GM23338 (cell line): ENCODE results near the gene DNM2. TPM values are rescaled to one million over a fixed set of nuclear protein-coding genes. Genes with fewer than 3 reads are reported as not detected.

ENCODE experiments used
- ATAC-seq: fragments of 200-7000 bp; cut with Tn5 transposase; 3 replicates; pipeline ENCODE4 v1.9.1; 2020
- DNase-seq: peaks from one replicate; pipeline ENCODE4 v3.0.0-alpha.2; 2015; ENCODE audit warnings: low spot score
- H2AFZ ChIP-seq: fragments of 200-600 bp; sonication (generic); 2 replicates; pipeline ENCODE4 v1.8.0; 2016; ENCODE audit warnings: antibody characterized with exemption, mild to moderate bottlenecking, moderate library complexity
- H3F3A ChIP-seq: fragments of 200-600 bp; sonication (generic); replicated peaks from 2 replicates; pipeline ENCODE4 v1.8.0; 2017; ENCODE audit warnings: antibody characterized with exemption, mixed run types, low read depth
- H3K27ac ChIP-seq: fragments of 200-600 bp; sonication (generic); 2 replicates; pipeline ENCODE4 v1.6.1; 2016; ENCODE audit warnings: low read depth
- H3K27me3 ChIP-seq: fragments of 200-600 bp; sonication (generic); 2 replicates; pipeline ENCODE4 v1.8.0; 2016; ENCODE audit warnings: mild to moderate bottlenecking, mixed run types, moderate library complexity; ENCODE audit not compliant: insufficient read depth
- H3K36me3 ChIP-seq: fragments of 200-600 bp; sonication (generic); 2 replicates; pipeline ENCODE4 v1.8.0; 2016; ENCODE audit warnings: mild to moderate bottlenecking; ENCODE audit not compliant: insufficient read depth
- H3K4me1 ChIP-seq: fragments of 200-600 bp; sonication (generic); 2 replicates; pipeline ENCODE4 v1.8.0; 2016; ENCODE audit warnings: mild to moderate bottlenecking, moderate library complexity; ENCODE audit not compliant: insufficient read depth
- H3K4me2 ChIP-seq: fragments of 200-600 bp; sonication (generic); 2 replicates; pipeline ENCODE4 v1.7.1; 2017; ENCODE audit warnings: mixed run types
- H3K4me3 ChIP-seq: fragments of 200-600 bp; sonication (generic); 2 replicates; pipeline ENCODE4 v1.6.1; 2016; ENCODE audit warnings: mixed run types
- H3K79me2 ChIP-seq: fragments of 200-600 bp; sonication (generic); replicated peaks from 2 replicates; pipeline ENCODE4 v1.8.0; 2017; ENCODE audit warnings: mild to moderate bottlenecking; ENCODE audit not compliant: insufficient read depth
- H3K9me2 ChIP-seq: fragments of 200-600 bp; sonication (generic); 2 replicates; pipeline ENCODE4 v1.8.0; 2017; ENCODE audit not compliant: insufficient read depth
- H4K20me1 ChIP-seq: fragments of 200-600 bp; sonication (generic); replicated peaks from 2 replicates; pipeline ENCODE4 v1.8.0; 2017; ENCODE audit warnings: mild to moderate bottlenecking; ENCODE audit not compliant: insufficient read depth
- H3K27ac Mint-ChIP-seq: 2 replicates; pipeline ENCODE4 v1.8.0; 2020; ENCODE audit warnings: inconsistent platforms, mild to moderate bottlenecking, moderate library complexity, mixed read lengths
- H3K27me3 Mint-ChIP-seq: 3 replicates; pipeline ENCODE4 v1.8.0; 2022; ENCODE audit warnings: low read depth, mild to moderate bottlenecking, moderate library complexity, mixed read lengths, inconsistent platforms; ENCODE audit not compliant: insufficient read depth, poor library complexity
- H3K36me3 Mint-ChIP-seq: 3 replicates; pipeline ENCODE4 v1.8.0; 2021; ENCODE audit warnings: low read depth, mild to moderate bottlenecking, inconsistent platforms, moderate library complexity, mixed read lengths
- H3K4me1 Mint-ChIP-seq: 3 replicates; pipeline ENCODE4 v1.8.0; 2020; ENCODE audit warnings: mild to moderate bottlenecking, inconsistent platforms, mixed read lengths
- H3K4me3 Mint-ChIP-seq: 3 replicates; pipeline ENCODE4 v1.8.0; 2021; ENCODE audit warnings: moderate library complexity, mild to moderate bottlenecking, inconsistent platforms, mixed read lengths
- H3K9me3 Mint-ChIP-seq: 3 replicates; pipeline ENCODE4 v1.8.0; 2020; ENCODE audit warnings: moderate library complexity, mild to moderate bottlenecking, inconsistent platforms, mixed read lengths
- CREB1 ChIP-seq: fragments of 250-450 bp; sonication (Bioruptor Pico); IDR thresholded peaks from 2 replicates; pipeline ENCODE4 v1.5.0; 2020; ENCODE audit warnings: low read depth, mild to moderate bottlenecking, moderate library complexity
- CTCF ChIP-seq, 2 experiments: fragments of 200-600 bp in 1 of 2; sonication (generic) in 1 of 2; conservative IDR thresholded peaks; 2 replicates each; pipeline versions ENCODE4 v1.5.1 to v1.6.1; 2016 to 2017; ENCODE audit warnings: antibody characterized with exemption in 2 of 2, low read depth in 2 of 2, mild to moderate bottlenecking in 2 of 2, moderate library complexity in 1 of 2
- EZH2 ChIP-seq: fragments of 200-600 bp; sonication (generic); IDR thresholded peaks from one replicate; pipeline ENCODE4 v1.8.0; 2017; ENCODE audit warnings: antibody characterized with exemption, mild to moderate bottlenecking, low read depth; ENCODE audit not compliant: unreplicated experiment
- EZH2phosphoT487 ChIP-seq: fragments of 200-600 bp; sonication (generic); IDR thresholded peaks from one replicate; pipeline ENCODE4 v1.8.1; 2018; ENCODE audit warnings: antibody characterized with exemption; ENCODE audit not compliant: unreplicated experiment
- NANOG ChIP-seq: IDR thresholded peaks from 2 replicates; pipeline ENCODE4 v1.6.1; 2016; ENCODE audit warnings: antibody characterized with exemption, borderline replicate concordance
- POLR2AphosphoS5 ChIP-seq: IDR thresholded peaks from 2 replicates; pipeline ENCODE4 v1.6.1; 2016; ENCODE audit warnings: antibody characterized with exemption, low read depth
- STAT1 ChIP-seq: IDR thresholded peaks from one replicate; pipeline ENCODE4 v1.6.1; 2016; ENCODE audit warnings: antibody characterized with exemption; ENCODE audit not compliant: unreplicated experiment
- ZNF462 ChIP-seq: fragments of 250-450 bp; sonication (Bioruptor Pico); IDR thresholded peaks from 2 replicates; pipeline ENCODE4 v1.5.0; 2020; ENCODE audit warnings: mild to moderate bottlenecking, moderate library complexity
- polyA plus RNA-seq: library from polyadenylated mRNA; unstranded; fragments of >200 nt; fragmentation: Nextera tagmentation; extraction: Ambion mirVana; gene quantifications from 2 replicates; pipeline ENCODE4 v1.2.1, GENCODE V29; 2016
- total RNA-seq: library from RNA; depleted of rRNA; stranded (reverse); fragments of >200 nt; shearing (Covaris generic); gene quantifications from 2 replicates; pipeline ENCODE4 v1.2.3, GENCODE V29; 2014

DNM2 gene
- total and polyA plus RNA-seq, 2 experiments from 2014 or later, result 40.7 to 138 TPM

- TF ChIP-seq ZNF462 (CRISPR knock-in tag), result no peak
These were observed 78.8 kb downstream of the DNM2 start (continued) for GRCh38 chr19:10796653-10797052.

- Mint-ChIP-seq H3K27ac (no peak overlapping the region), H3K9me3 (no peaks in the 10 kb centered on the region), H3K36me3 (peaks cover 27% of the 10 kb centered on the region), H3K27me3 (peaks cover 3% of the 10 kb centered on the region), H3K4me1 (no peaks in the 10 kb centered on the region), H3K4me3 (no peak overlapping the region)
- Histone ChIP-seq H3K79me2 (no peaks in the 10 kb centered on the region), H2AFZ (no peak overlapping the region), H3K4me3 (no peak overlapping the region), H4K20me1 (no peaks in the 10 kb centered on the region; the same call in 1 of the 2 replicates), H3K36me3 (peaks cover 13% of the 10 kb centered on the region), H3K27ac (peak overlapping the region; percentile 26; the same call in 1 of the 2 replicates), H3K4me1 (no peaks in the 10 kb centered on the region), H3K9me2 (no peaks in the 10 kb centered on the region), H3K4me2 (no peak overlapping the region), H3K27me3 (no peaks in the 10 kb centered on the region), H3F3A (no peaks in the 10 kb centered on the region; the same call in 1 of the 2 replicates)
- ATAC-seq (no peak), DNase-seq (no peak)
- TF ChIP-seq STAT1 (no peak), ZNF462 (CRISPR knock-in tag) (no peak), EZH2 (no peak), NANOG (no peak), EZH2phosphoT487 (no peak), CTCF (conservative IDR thresholded peaks at IDR 0.05; ENCODE audit: low read depth in 2 of 2) (no peak), CREB1 (no peak), POLR2AphosphoS5 (no peak)
These were observed 79.2 kb downstream of the DNM2 start for GRCh38 chr19:10797078-10797477.
